H9 (cell line): ENCODE results near the gene MPC1L. TPM values are rescaled to one million over a fixed set of nuclear protein-coding genes. Genes with fewer than 3 reads are reported as not detected.

Source experiments
- DNase-seq: peaks from one replicate; pipeline ENCODE4 v3.0.0-alpha.2; 2017
- H2AFZ ChIP-seq: one replicate; pipeline ENCODE4 v1.6.1; 2013; ENCODE audit warnings: mild to moderate bottlenecking, low read length, control low read depth, moderate library complexity
- H2AK5ac ChIP-seq: 2 replicates; pipeline ENCODE4 v1.6.1; 2013; ENCODE audit warnings: low read length, control low read depth, mixed read lengths; ENCODE audit not compliant: insufficient read length
- H2BK120ac ChIP-seq: one replicate; pipeline ENCODE4 v1.6.1; 2013; ENCODE audit warnings: low read depth, mild to moderate bottlenecking, low read length, control low read depth, inconsistent platforms; ENCODE audit not compliant: poor library complexity, severe bottlenecking
- H2BK12ac ChIP-seq: 2 replicates; pipeline ENCODE4 v1.6.1; 2013; ENCODE audit warnings: low read length, control low read depth, mixed read lengths, low read depth; ENCODE audit not compliant: insufficient read length
- H2BK15ac ChIP-seq: 2 replicates; pipeline ENCODE4 v1.6.1; 2013; ENCODE audit warnings: low read depth, low read length, control low read depth
- H2BK20ac ChIP-seq: one replicate; pipeline ENCODE4 v1.6.1; 2013; ENCODE audit warnings: low read depth, mild to moderate bottlenecking, low read length, control low read depth, inconsistent platforms; ENCODE audit not compliant: poor library complexity, severe bottlenecking
- H2BK5ac ChIP-seq: 2 replicates; pipeline ENCODE4 v1.6.1; 2013; ENCODE audit warnings: low read length, control low read depth, mixed read lengths; ENCODE audit not compliant: insufficient read length
- H3K14ac ChIP-seq: 2 replicates; pipeline ENCODE4 v1.6.1; 2013; ENCODE audit warnings: low read length, control low read depth; ENCODE audit not compliant: insufficient read depth
- H3K18ac ChIP-seq: 2 replicates; pipeline ENCODE4 v1.6.1; 2013; ENCODE audit warnings: low read depth, mild to moderate bottlenecking, mixed read lengths, low read length, control low read depth; ENCODE audit not compliant: insufficient read length
- H3K23ac ChIP-seq: 2 replicates; pipeline ENCODE4 v1.6.1; 2013; ENCODE audit warnings: low read length, control low read depth, mixed read lengths, low read depth; ENCODE audit not compliant: insufficient read length
- H3K23me2 ChIP-seq: 2 replicates; pipeline ENCODE4 v1.6.1; 2013; ENCODE audit warnings: low read depth, mild to moderate bottlenecking, mixed read lengths, low read length, control low read depth; ENCODE audit not compliant: insufficient read length, poor library complexity, severe bottlenecking
- H3K27ac ChIP-seq: 2 replicates; pipeline ENCODE4 v1.5.1; 2013; ENCODE audit warnings: low read length, control low read depth, mixed read lengths, low read depth; ENCODE audit not compliant: insufficient read length
- H3K27me3 ChIP-seq: 2 replicates; pipeline ENCODE4 v1.6.1; 2013; ENCODE audit warnings: low read length, control low read depth, inconsistent platforms; ENCODE audit not compliant: insufficient read depth
- H3K4ac ChIP-seq: 2 replicates; pipeline ENCODE4 v1.6.1; 2013; ENCODE audit warnings: low read depth, mild to moderate bottlenecking, control low read depth, inconsistent platforms, low read length, moderate library complexity
- H3K4me1 ChIP-seq: 2 replicates; pipeline ENCODE4 v1.6.1; 2013; ENCODE audit warnings: low read length, control low read depth, inconsistent platforms; ENCODE audit not compliant: insufficient read depth
- H3K4me2 ChIP-seq: 2 replicates; pipeline ENCODE4 v1.6.1; 2013; ENCODE audit warnings: low read length, control low read depth, mixed read lengths; ENCODE audit not compliant: insufficient read length, insufficient read depth
- H3K56ac ChIP-seq: 2 replicates; pipeline ENCODE4 v1.6.1; 2013; ENCODE audit warnings: low read depth, mild to moderate bottlenecking, mixed read lengths, low read length, control low read depth; ENCODE audit not compliant: insufficient read length
- H3K79me1 ChIP-seq: 2 replicates; pipeline ENCODE4 v1.6.1; 2013; ENCODE audit warnings: low read depth, mild to moderate bottlenecking, moderate library complexity, low read length, control low read depth, inconsistent platforms; ENCODE audit not compliant: insufficient read depth, poor library complexity, severe bottlenecking
- H3K79me2 ChIP-seq: 2 replicates; pipeline ENCODE4 v1.6.1; 2013; ENCODE audit warnings: low read length, control low read depth, inconsistent platforms; ENCODE audit not compliant: insufficient read depth
- H3K9ac ChIP-seq: 2 replicates; pipeline ENCODE4 v1.6.1; 2013; ENCODE audit warnings: low read length, control low read depth, mixed read lengths; ENCODE audit not compliant: insufficient read length; ENCODE audit errors: extremely low read depth
- H3K9me3 ChIP-seq: one replicate; pipeline ENCODE4 v1.6.1; 2013; ENCODE audit warnings: low read depth, low read length, inconsistent platforms; ENCODE audit not compliant: control insufficient read depth
- H3T11ph ChIP-seq: one replicate; pipeline ENCODE4 v1.6.1; 2013; ENCODE audit warnings: mild to moderate bottlenecking, low read length, control low read depth, inconsistent platforms
- H4K20me1 ChIP-seq: one replicate; pipeline ENCODE4 v1.6.1; 2013; ENCODE audit not compliant: control insufficient read depth, insufficient read length, insufficient read depth
- H4K5ac ChIP-seq: 2 replicates; pipeline ENCODE4 v1.6.1; 2013; ENCODE audit warnings: low read depth, mild to moderate bottlenecking, mixed read lengths, low read length, control low read depth; ENCODE audit not compliant: insufficient read length
- H4K8ac ChIP-seq: replicated peaks from 2 replicates; pipeline ENCODE4 v1.6.1; 2013; ENCODE audit warnings: low read length, control low read depth, mixed read lengths, low read depth; ENCODE audit not compliant: insufficient read length
- H4K91ac ChIP-seq: 2 replicates; pipeline ENCODE4 v1.6.1; 2013; ENCODE audit warnings: low read depth, mild to moderate bottlenecking, moderate library complexity, mixed read lengths, low read length, control low read depth; ENCODE audit not compliant: insufficient read length
- H3K27ac Mint-ChIP-seq, 3 experiments: 2 replicates in 2 of 3; 3 replicates in 1 of 3; pipeline ENCODE4 v1.8.0; 2020 to 2021; ENCODE audit warnings: mixed read lengths in 3 of 3, mild to moderate bottlenecking in 1 of 3, moderate library complexity in 1 of 3
- H3K27me3 Mint-ChIP-seq: 2 replicates; pipeline ENCODE4 v1.8.0; 2021; ENCODE audit warnings: low read depth, mild to moderate bottlenecking, moderate library complexity, mixed read lengths
- H3K36me3 Mint-ChIP-seq, 3 experiments: 2 replicates in 2 of 3; 3 replicates in 1 of 3; pipeline ENCODE4 v1.8.0; 2020 to 2021; ENCODE audit warnings: low read depth in 3 of 3, mixed read lengths in 3 of 3; ENCODE audit not compliant: insufficient read depth in 1 of 3
- H3K4me1 Mint-ChIP-seq, 2 experiments: 2 replicates each; pipeline ENCODE4 v1.8.0; 2020; ENCODE audit warnings: mixed read lengths in 2 of 2
- H3K4me3 Mint-ChIP-seq, 2 experiments: 2 replicates in 1 of 2; 3 replicates in 1 of 2; pipeline ENCODE4 v1.8.0; 2020 to 2021; ENCODE audit warnings: mild to moderate bottlenecking in 2 of 2, mixed read lengths in 2 of 2, moderate library complexity in 1 of 2
- H3K9me3 Mint-ChIP-seq, 2 experiments: 2 replicates in 1 of 2; 3 replicates in 1 of 2; pipeline ENCODE4 v1.8.0; 2020; ENCODE audit warnings: mild to moderate bottlenecking in 2 of 2, mixed read lengths in 2 of 2, moderate library complexity in 1 of 2
- CTCF ChIP-seq: fragments of 200-600 bp; sonication (generic); conservative IDR thresholded peaks from 3 replicates; pipeline ENCODE4 v1.8.0; 2021; ENCODE audit warnings: antibody characterized with exemption, mild to moderate bottlenecking
- WGBS: extraction: QIAGEN DNeasy Blood & Tissue Kit; methylation state at CpG from one replicate; pipeline ENCODE4 v1.1.7; 2013; ENCODE audit warnings: missing lambda C conversion rate, low lambda C conversion rate, mixed read lengths; ENCODE audit not compliant: insufficient read length; ENCODE audit errors: extremely low coverage; 5-methylcytosine and 5-hydroxymethylcytosine counted together
- total RNA-seq: library from RNA; stranded (reverse); gene quantifications from 2 replicates; pipeline ENCODE4 v1.2.1, GENCODE V29; 2021

Gene MPC1L
- total RNA-seq, 1 experiment from 2014 or later: not detected

GRCh38 chrX:40576291-40576690 lies 46.9 kb upstream of the MPC1L start:
- Histone ChIP-seq H2AFZ (no peak overlapping the region), H2BK5ac (no peak overlapping the region), H3K14ac (no peak overlapping the region), H3K27ac (no peak overlapping the region), H4K8ac (no peak overlapping the region), H3K23me2 (peaks cover 4% of the 10 kb centered on the region), H3K18ac (no peak overlapping the region), H3K4me1 (no peaks in the 10 kb centered on the region), H3T11ph (no peak overlapping the region), H3K79me2 (no peaks in the 10 kb centered on the region), H4K20me1 (no peaks in the 10 kb centered on the region), H3K9ac (no peak overlapping the region), H3K23ac (no peak overlapping the region), H3K9me3 (no peaks in the 10 kb centered on the region), H4K91ac (no peak overlapping the region), H3K56ac (no peak overlapping the region), H3K27me3 (no peaks in the 10 kb centered on the region), H2BK12ac (no peak overlapping the region), H4K5ac (no peak overlapping the region), H3K4me2 (no peak overlapping the region), H2BK15ac (no peak overlapping the region), H3K4ac (no peak overlapping the region), H2BK120ac (no peak overlapping the region), H2BK20ac (no peak overlapping the region), H3K79me1 (no peaks in the 10 kb centered on the region), H2AK5ac (no peak overlapping the region)
- H3K27me3 Mint-ChIP-seq: 0 out of 2 replicates have a peak, but pooled peaks cover 2% of the 10 kb centered on the region
- no CpG with 5 or more reads among the region's 3 CpGs for WGBS
- H3K27ac Mint-ChIP-seq: no peak overlapping the region
- H3K36me3 Mint-ChIP-seq: peaks cover 0 to 7% (median 4%) of the 10 kb centered on the region in 3 experiments; a peak in 5 of 7 replicates
- DNase-seq: no peak
- H3K4me3 Mint-ChIP-seq: no peak overlapping the region
- TF ChIP-seq CTCF: no peak
- H3K9me3 Mint-ChIP-seq: peaks cover 61 to 62% of the 10 kb centered on the region in 2 experiments
- H3K4me1 Mint-ChIP-seq: peaks cover 4 to 6% of the 10 kb centered on the region in 2 experiments; a peak in 2 of 4 replicates
